Astrocyte (in vitro differentiated cells and primary cell): ENCODE results near the gene IL10RA.

Experiments
- CTCF ChIP-seq: IDR thresholded peaks from 2 replicates; pipeline ENCODE4 v1.5.1; 2011; ENCODE audit warnings: low read depth, mild to moderate bottlenecking, inconsistent platforms, low read length, moderate library complexity; ENCODE audit not compliant: insufficient read depth
- EZH2 ChIP-seq: IDR thresholded peaks from 2 replicates; pipeline ENCODE4 v1.6.1; 2012; ENCODE audit warnings: mild to moderate bottlenecking, low read length, inconsistent platforms; ENCODE audit not compliant: insufficient read depth

- TF ChIP-seq CTCF (no peak), EZH2 (no peak)
Measured at GRCh38 chr11:118050208-118050891, 64.2 kb downstream of the IL10RA start.
